Tibial nerve (tissue), 4 donors: ENCODE measurements around the gene SERPINA3.

Source experiments
- CTCF ChIP-seq, 5 experiments: fragments of 200-600 bp in 3 of 5; fragments of 450-650 bp in 2 of 5; sonication (generic) in 3 of 5; IDR thresholded peaks; one replicate each; pipeline ENCODE4 v1.5.1; 2016 to 2019; ENCODE audit warnings: antibody characterized with exemption in 5 of 5, mild to moderate bottlenecking in 3 of 5, moderate library complexity in 2 of 5
- EP300 ChIP-seq, 2 donors: sonication (generic); formaldehyde crosslinking; IDR thresholded peaks; one replicate each; pipeline ENCODE4 v1.6.1; 2017; ENCODE audit warnings: antibody characterized with exemption in 2 of 2, mild to moderate bottlenecking in 1 of 2
- POLR2A ChIP-seq, 2 donors: fragments of 450-650 bp; IDR thresholded peaks; one replicate each; pipeline ENCODE4 v1.6.1; 2017; ENCODE audit warnings: antibody characterized with exemption in 2 of 2, mild to moderate bottlenecking in 2 of 2, moderate library complexity in 2 of 2

DNA sequence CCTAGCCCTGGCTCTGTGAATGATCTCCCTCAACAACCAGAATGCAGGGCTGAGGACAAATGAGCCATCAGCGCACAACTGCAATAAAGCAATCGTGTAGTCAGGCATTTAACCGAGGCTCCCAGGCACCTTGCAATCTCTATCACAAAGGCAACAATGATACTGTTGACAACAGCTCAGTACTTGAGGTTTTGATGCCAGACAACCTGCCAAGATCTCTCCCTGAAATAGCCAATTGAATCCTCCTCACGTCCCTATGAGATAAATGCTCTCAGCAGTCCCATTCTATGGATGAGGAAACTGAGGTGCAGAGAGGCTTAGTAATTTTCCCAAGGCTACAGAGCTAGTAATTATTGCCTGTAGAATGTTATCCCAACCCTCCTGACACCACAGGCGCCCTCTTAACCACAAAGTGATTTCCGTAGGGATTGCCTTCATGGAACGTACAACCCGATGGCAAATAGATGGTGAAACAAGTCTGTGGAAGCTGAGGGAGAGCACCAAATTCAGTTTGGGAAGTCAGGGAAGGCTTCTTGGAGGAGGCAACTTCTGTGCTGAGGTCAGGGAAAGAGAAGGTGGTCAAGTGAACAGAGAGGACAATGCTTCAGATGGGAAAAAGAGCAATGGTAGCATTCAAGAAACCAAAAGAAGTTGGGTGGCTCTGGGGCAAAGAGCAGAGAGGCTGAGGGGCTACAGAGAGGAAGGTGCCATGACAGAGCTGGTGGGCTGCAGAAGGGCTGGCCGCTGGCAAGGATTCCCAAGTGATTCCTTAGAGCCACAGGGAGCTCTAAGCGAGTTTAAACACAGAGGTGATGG lies 12.6 kb downstream of the SERPINA3 start:
- TF ChIP-seq CTCF (IDR thresholded peaks at IDR 0.05) (no peak), EP300 (IDR thresholded peaks at IDR 0.05) (no peak), POLR2A (IDR thresholded peaks at IDR 0.05) (no peak)
